Keratinocyte (primary cell): ENCODE results near the gene TSC22D3.

ENCODE experiments used
- CTCF ChIP-seq, 3 experiments: IDR thresholded peaks in 1 of 3; conservative IDR thresholded peaks in 1 of 3; optimal IDR thresholded peaks in 1 of 3; 2 replicates in 2 of 3; 3 replicates in 1 of 3; pipeline versions ENCODE3 to v1.5.1; 2011; ENCODE audit warnings: low read length in 3 of 3, mild to moderate bottlenecking in 3 of 3, moderate library complexity in 2 of 3, control low read depth in 1 of 3, inconsistent platforms in 1 of 3; ENCODE audit not compliant: insufficient read depth in 2 of 3; ENCODE audit errors: extremely low read depth in 1 of 3
- EZH2 ChIP-seq: IDR thresholded peaks from one replicate; pipeline ENCODE4 v1.6.1; 2012; ENCODE audit warnings: inconsistent platforms, mild to moderate bottlenecking, low read length, moderate library complexity

- TF ChIP-seq CTCF (optimal IDR thresholded peaks at IDR 0.05 in 1 of 3, IDR thresholded peaks at IDR 0.05 in 1 of 3, conservative IDR thresholded peaks at IDR 0.05 in 1 of 3; ENCODE audit: extremely low read depth in 1 of 3, insufficient read depth in 2 of 3, low read length in 3 of 3) (no peak), EZH2 (no peak)
Measured at GRCh38 chrX:107744868-107745267, 30.7 kb downstream of the TSC22D3 start.
